ENCODE measurements around the gene TBC1D2B.

Gene TBC1D2B

DNA sequence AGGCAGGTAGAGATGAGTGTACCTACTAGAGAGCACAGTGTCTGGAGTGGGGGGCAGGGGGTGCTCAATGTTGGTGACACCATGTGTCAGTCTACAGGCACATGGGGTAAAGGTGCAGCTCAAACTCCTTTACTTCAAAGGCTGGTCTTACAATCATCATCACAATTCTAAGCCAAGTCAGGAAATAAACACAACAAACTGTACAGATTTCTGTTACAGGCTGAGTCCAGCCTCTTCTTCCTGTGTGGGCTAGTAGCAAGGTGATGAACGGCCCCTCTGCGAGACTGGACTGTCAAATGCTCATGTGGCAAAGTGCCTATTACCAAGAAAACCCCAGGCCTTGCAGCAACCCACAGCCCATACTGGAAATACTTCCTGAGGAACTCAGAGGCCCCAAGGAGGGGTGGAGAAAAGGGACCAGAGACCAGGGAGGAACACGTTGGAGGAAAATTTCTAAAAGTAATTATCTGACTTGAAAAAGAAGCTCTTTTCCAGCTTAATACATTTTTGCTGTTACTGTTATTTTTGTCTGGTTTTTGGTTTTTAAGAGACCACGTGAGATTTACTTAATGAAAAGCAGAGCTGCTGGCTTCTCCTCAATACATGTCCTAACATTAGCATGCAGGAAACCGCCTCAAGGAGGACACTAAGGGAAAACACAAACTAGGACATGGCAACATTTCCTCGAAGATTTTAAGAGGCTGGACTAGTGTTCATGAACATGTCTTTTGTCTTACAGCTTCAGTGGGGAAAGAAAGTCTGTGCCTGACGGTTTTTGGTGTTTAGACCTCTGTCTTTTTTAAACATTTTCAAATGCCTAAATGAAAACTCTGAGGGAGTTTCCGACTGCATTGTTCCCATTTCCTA, 29.5 kb downstream of the TBC1D2B start:
- TF ChIP-seq, protein P1, sequence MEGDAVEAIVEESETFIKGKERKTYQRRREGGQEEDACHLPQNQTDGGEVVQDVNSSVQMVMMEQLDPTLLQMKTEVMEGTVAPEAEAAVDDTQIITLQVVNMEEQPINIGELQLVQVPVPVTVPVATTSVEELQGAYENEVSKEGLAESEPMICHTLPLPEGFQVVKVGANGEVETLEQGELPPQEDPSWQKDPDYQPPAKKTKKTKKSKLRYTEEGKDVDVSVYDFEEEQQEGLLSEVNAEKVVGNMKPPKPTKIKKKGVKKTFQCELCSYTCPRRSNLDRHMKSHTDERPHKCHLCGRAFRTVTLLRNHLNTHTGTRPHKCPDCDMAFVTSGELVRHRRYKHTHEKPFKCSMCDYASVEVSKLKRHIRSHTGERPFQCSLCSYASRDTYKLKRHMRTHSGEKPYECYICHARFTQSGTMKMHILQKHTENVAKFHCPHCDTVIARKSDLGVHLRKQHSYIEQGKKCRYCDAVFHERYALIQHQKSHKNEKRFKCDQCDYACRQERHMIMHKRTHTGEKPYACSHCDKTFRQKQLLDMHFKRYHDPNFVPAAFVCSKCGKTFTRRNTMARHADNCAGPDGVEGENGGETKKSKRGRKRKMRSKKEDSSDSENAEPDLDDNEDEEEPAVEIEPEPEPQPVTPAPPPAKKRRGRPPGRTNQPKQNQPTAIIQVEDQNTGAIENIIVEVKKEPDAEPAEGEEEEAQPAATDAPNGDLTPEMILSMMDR (IDR thresholded peaks at IDR 0.05; ENCODE audit: insufficient read depth, low read length, missing control alignments): no peak

GRCh38 chr15:78046796-78047341, 30.6 kb downstream of the TBC1D2B start:
- TF ChIP-seq, protein P1 (IDR thresholded peaks at IDR 0.05; ENCODE audit: insufficient read depth, low read length, missing control alignments): no peak
- no peak for DNase-seq (ENCODE audit: low read depth, low spot score)
- ChIA-PET POLR2A (no interaction called here), CTCF (interaction anchor here (0.9 to 8.2 kb wide), 4 partner anchors 12 to 62 kb away, joined by 3 to 53 read pairs (median 3); no protein-coding TSS in a partner anchor)
- H3K4me3 ChIP-seq (ENCODE audit: low read depth, low read length): no peak overlapping the region

More for the DNA sequence above, 29.5 kb downstream of the TBC1D2B start:
- ChIA-PET CTCF (interaction anchor here (0.7 to 8.2 kb wide), 5 partner anchors 11 to 61 kb away, joined by 3 to 53 read pairs (median 3); no protein-coding TSS in a partner anchor), POLR2A (interaction anchor here (1.0 kb wide), 1 partner anchor 11 kb away, joined by 3 read pairs; no protein-coding TSS in a partner anchor)
- DNase-seq (ENCODE audit: low read depth, low spot score): no peak
- no peak overlapping the region for H3K4me3 ChIP-seq (ENCODE audit: low read depth, low read length)

DNA sequence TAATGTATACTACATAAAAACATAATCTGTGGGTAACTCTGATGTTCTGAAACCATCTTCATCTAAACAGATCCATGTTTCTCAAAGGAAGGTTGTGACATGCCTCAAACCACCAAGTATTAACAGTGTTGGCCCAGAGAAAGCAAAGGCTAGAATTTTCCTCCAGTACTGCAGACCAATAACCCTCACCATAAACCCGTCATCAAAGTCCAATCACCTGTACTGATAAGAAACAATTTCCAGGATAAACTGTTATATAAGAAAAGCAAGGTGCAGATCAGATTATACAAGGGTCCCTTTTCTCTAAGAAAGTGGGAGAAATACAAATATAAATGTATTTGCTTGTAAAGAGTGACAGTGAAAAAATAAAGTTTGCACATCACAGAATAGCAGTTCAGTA, 32.3 kb downstream of the TBC1D2B start:
- TF ChIP-seq, protein P1 (IDR thresholded peaks at IDR 0.05; ENCODE audit: insufficient read depth, low read length, missing control alignments): no peak
- ChIA-PET POLR2A (no interaction called here), CTCF (interaction anchor here (0.8 to 1.1 kb wide), 2 partner anchors 78 to 79 kb away, joined by 3 read pairs; no protein-coding TSS in a partner anchor)

DNA sequence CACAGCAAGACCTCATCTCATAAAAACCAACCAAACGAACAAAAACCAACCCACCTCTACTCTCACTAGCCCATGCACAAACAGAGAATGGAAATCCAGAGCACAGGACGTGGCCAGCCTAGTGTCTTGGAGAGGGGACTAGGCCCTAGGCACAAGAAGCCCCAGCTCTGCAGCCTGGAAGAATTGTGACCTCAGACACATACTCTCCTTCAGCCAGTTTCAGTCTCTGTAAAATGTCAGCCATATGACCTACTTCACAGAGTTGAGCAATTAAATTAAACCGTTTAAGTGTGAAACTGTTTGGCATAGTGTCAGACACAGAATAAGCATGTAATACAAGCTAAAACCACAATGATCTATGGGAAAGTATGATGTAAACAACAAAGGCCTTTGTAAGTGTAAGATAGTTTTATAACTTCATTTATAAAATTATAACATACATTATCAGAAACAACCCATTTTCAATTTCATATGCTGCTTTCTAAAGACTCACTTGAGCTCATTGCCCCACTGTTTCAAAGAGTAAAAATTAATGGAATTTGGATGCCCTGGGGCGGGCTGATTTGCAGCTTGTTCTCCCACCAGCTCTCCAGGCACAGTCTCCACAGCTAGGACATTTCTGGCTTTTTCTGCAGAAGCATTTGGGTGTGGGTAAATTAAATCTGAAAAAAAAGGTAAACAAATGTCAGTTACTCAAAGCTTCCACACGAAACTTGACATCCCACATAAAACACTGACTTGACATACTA, 32.9 kb downstream of the TBC1D2B start:
- CTCF ChIA-PET: interaction anchor here (0.8 to 1.1 kb wide), 2 partner anchors 77 to 78 kb away, joined by 3 read pairs; no protein-coding TSS in a partner anchor
- POLR2A ChIA-PET: no interaction called here
- TF ChIP-seq, protein P1 (IDR thresholded peaks at IDR 0.05; ENCODE audit: insufficient read depth, low read length, missing control alignments): no peak
- H3K4me3 ChIP-seq (ENCODE audit: low read depth, low read length): no peak overlapping the region
- no peak for DNase-seq (ENCODE audit: low read depth, low spot score)

More for the DNA sequence above, 32.3 kb downstream of the TBC1D2B start:
- no peak for DNase-seq (ENCODE audit: low read depth, low spot score)
- H3K4me3 ChIP-seq (ENCODE audit: low read depth, low read length): no peak overlapping the region

DNA sequence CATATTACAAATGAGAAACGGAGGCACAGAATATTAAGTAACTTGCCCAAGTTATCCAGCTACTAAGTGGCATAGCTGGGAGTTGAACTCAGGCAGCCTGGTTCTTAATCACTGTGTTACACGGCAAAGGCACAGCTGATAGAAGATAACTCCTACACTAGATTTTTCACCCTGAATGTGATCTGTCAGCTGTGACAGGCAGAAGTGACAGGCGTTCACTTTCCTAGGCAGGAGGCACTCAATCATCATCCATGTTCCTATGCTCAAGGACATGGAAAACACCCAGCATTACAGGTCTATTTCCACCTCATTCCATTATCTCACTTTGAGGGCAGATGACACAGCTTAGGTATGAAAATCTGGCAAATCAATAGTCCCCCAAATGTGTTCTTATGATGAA, 35.6 kb downstream of the TBC1D2B start:
- TF ChIP-seq, protein P1 (IDR thresholded peaks at IDR 0.05; ENCODE audit: insufficient read depth, low read length, missing control alignments): no peak
- DNase-seq (ENCODE audit: low read depth, low spot score): no peak
- POLR2A ChIA-PET: interaction anchor here (0.6 to 1.2 kb wide), 2 partner anchors 8 to 35 kb away, joined by 3 read pairs; partner anchors contain the start of gene TBC1D2B
- CTCF ChIA-PET: interaction anchor here (1.0 to 1.5 kb wide), 4 partner anchors 25 to 75 kb away, joined by 3 to 6 read pairs (median 4); no protein-coding TSS in a partner anchor
- no peak overlapping the region for H3K4me3 ChIP-seq (ENCODE audit: low read depth, low read length)

Measured in AG04449 (cell line).